HepG2 (cell line): ENCODE data around the gene ACAP2. TPM values are rescaled to one million over a fixed set of nuclear protein-coding genes. Genes with fewer than 3 reads are reported as not detected.
A peak's percentile ranks its signal among the peaks of the same experiment; 100 is the strongest.

Experiments used
- ARID3A ChIP-seq: IDR thresholded peaks from 2 replicates; pipeline ENCODE4 v1.6.1; 2012; ENCODE audit warnings: low read depth, low read length, improper control_type of control experiment
- ASH2L ChIP-seq: fragments of 300-600, 200-600 bp; sonication (generic); IDR thresholded peaks from 2 replicates; pipeline ENCODE4 v1.7.0; 2017; ENCODE audit warnings: low read depth, mild to moderate bottlenecking, moderate library complexity, mixed read lengths, low read length; ENCODE audit not compliant: insufficient read length
- CEBPB ChIP-seq: IDR thresholded peaks from 2 replicates; pipeline ENCODE4 v1.6.1; 2011; ENCODE audit warnings: low read depth, low read length, improper control_type of control experiment, borderline replicate concordance
- EP300 ChIP-seq, 3 experiments: sonication (generic) in 1 of 3; formaldehyde crosslinking in 1 of 3; IDR thresholded peaks; 2 replicates each; pipeline versions ENCODE4 v1.5.1 to v1.6.1; 2011 to 2020; ENCODE audit warnings: low read depth in 2 of 3, low read length in 2 of 3, borderline replicate concordance in 1 of 3, improper control_type of control experiment in 1 of 3, mild to moderate bottlenecking in 1 of 3, missing genetic modification reagents in 1 of 3, moderate library complexity in 1 of 3
- ETV6 ChIP-seq: sonication (generic); formaldehyde crosslinking; conservative IDR thresholded peaks from 2 replicates; pipeline ENCODE4 v1.4.0; 2020; ENCODE audit warnings: missing genetic modification reagents
- HOXD1 ChIP-seq: sonication (generic); formaldehyde crosslinking; IDR thresholded peaks from 2 replicates; pipeline ENCODE4 v1.5.0; 2020; ENCODE audit warnings: missing genetic modification reagents
- POLR2A ChIP-seq, 2 experiments: IDR thresholded peaks; 2 replicates each; pipeline ENCODE4 v1.6.1; 2011; ENCODE audit warnings: low read depth in 2 of 2, low read length in 2 of 2, mild to moderate bottlenecking in 1 of 2, moderate library complexity in 1 of 2; ENCODE audit not compliant: insufficient read depth in 1 of 2
- RARG ChIP-seq: sonication (generic); formaldehyde crosslinking; IDR thresholded peaks from 2 replicates; pipeline ENCODE4 v1.4.0; 2020; ENCODE audit warnings: low read depth, mild to moderate bottlenecking, missing genetic modification reagents
- ZNF10 ChIP-seq: sonication (generic); formaldehyde crosslinking; IDR thresholded peaks from 2 replicates; pipeline ENCODE4 v1.4.0; 2020; ENCODE audit warnings: mild to moderate bottlenecking, low read depth, missing genetic modification reagents, borderline replicate concordance
- ZNF136 ChIP-seq: sonication (generic); formaldehyde crosslinking; IDR thresholded peaks from 2 replicates; pipeline ENCODE4 v1.8.1; 2022; ENCODE audit warnings: low read depth, mild to moderate bottlenecking, moderate library complexity, missing genetic modification reagents
- ZNF180 ChIP-seq: sonication (generic); formaldehyde crosslinking; IDR thresholded peaks from 2 replicates; pipeline ENCODE4 v1.4.0; 2020; ENCODE audit warnings: low read depth, missing genetic modification reagents, borderline replicate concordance
- ZNF232 ChIP-seq: sonication (generic); formaldehyde crosslinking; IDR thresholded peaks from 2 replicates; pipeline ENCODE4 v1.4.0; 2020; ENCODE audit warnings: missing genetic modification reagents, borderline replicate concordance
- ZNF235 ChIP-seq: sonication (generic); formaldehyde crosslinking; IDR thresholded peaks from 2 replicates; pipeline ENCODE4 v1.8.1; 2023; ENCODE audit warnings: mild to moderate bottlenecking, missing genetic modification reagents, borderline replicate concordance
- ZNF446 ChIP-seq: sonication (generic); formaldehyde crosslinking; IDR thresholded peaks from 2 replicates; pipeline ENCODE4 v1.5.0; 2020; ENCODE audit warnings: mild to moderate bottlenecking, missing genetic modification reagents
- ZNF605 ChIP-seq: sonication (generic); formaldehyde crosslinking; IDR thresholded peaks from 2 replicates; pipeline ENCODE4 v1.8.0; 2022; ENCODE audit warnings: mild to moderate bottlenecking, missing genetic modification reagents
- ZXDC ChIP-seq: sonication (generic); formaldehyde crosslinking; IDR thresholded peaks from 2 replicates; pipeline ENCODE4 v1.5.0; 2020; ENCODE audit warnings: mild to moderate bottlenecking, missing genetic modification reagents
- polyA plus RNA-seq, 8 experiments: library from polyadenylated mRNA; depleted of rRNA in 3 of 8; stranded (reverse) in 7 of 8; unstranded in 1 of 8; fragments of >200 nt; fragmentation: Illumina TruSeq in 4 of 8; extraction: Trizol in 4 of 8; gene quantifications; 2 replicates each; pipeline versions ENCODE4 v1.2.1 to v1.2.3, GENCODE V29; 2011 to 2016; ENCODE audit warnings: low read depth in 4 of 8, missing spikeins in 1 of 8, mixed read lengths in 1 of 8; ENCODE audit not compliant: insufficient read depth in 1 of 8
- total RNA-seq, 5 experiments: library from RNA; depleted of rRNA; stranded (reverse); fragments of >200 nt; fragmentation: Illumina TruSeq; extraction: Trizol; gene quantifications; 2 replicates each; pipeline ENCODE4 v1.2.3, GENCODE V29; 2016; ENCODE audit warnings: low read depth in 1 of 5
- TF ChIP-seq, protein P1 (sequence below): sonication (generic); formaldehyde crosslinking; IDR thresholded peaks from 2 replicates; pipeline ENCODE4 v1.4.0; 2020; ENCODE audit warnings: missing genetic modification reagents, borderline replicate concordance
- TF ChIP-seq, protein P2 (sequence below): sonication (generic); formaldehyde crosslinking; IDR thresholded peaks from 2 replicates; pipeline ENCODE4 v1.5.0; 2020; ENCODE audit warnings: missing genetic modification reagents, mild to moderate bottlenecking, borderline replicate concordance
- TF ChIP-seq, protein P3 (sequence below): sonication (generic); formaldehyde crosslinking; IDR thresholded peaks from 2 replicates; pipeline ENCODE4 v1.4.0; 2020; ENCODE audit warnings: mild to moderate bottlenecking, missing genetic modification reagents

ACAP2 gene
- total and polyA plus RNA-seq, 2 of the 13 experiments (the other 11 are each of a cell fraction or from before 2014, with no cell fraction given): 7.3 to 23.9 TPM

DNA sequence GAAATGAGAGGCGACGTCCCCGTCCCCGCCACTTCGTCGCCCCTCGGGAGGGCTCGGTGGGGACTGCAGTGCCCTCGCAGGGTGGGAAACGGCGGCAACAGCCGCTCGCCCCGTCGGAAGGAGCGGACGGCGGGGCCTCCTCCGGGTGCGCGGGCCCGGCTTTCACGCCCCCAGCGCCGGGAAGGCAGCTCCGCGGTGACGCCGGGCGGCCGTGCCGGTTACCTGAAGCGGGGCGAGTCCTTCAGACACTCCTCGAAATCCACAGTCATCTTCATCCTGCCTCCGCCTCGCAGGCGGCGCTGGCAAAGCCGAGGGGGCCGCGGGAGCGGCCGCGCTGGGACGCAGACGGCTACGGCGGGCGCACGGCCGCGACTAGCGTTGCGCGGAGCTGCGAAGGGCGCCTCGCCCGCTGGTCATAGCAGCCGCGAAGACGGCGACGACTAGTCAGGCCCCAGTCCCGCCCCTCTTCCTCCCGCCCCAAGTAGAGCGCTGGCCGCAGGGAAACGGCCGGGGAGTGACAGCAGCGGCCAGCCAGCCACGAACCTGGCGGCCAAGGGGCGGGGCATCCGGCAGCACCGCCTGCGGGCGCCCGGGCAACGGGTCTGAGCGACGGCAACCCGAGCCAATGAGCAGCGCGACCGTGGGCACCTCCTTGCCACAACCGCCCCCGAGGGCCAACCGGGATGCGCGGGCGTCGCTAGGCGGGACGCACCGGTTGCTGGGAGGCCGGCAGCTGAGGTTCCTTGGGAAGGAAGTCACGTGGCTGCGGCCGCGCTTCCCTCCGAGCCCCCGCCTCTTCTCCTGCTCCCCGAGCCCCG lies at the start of gene ACAP2 (continued):
- TF ChIP-seq, protein P1, sequence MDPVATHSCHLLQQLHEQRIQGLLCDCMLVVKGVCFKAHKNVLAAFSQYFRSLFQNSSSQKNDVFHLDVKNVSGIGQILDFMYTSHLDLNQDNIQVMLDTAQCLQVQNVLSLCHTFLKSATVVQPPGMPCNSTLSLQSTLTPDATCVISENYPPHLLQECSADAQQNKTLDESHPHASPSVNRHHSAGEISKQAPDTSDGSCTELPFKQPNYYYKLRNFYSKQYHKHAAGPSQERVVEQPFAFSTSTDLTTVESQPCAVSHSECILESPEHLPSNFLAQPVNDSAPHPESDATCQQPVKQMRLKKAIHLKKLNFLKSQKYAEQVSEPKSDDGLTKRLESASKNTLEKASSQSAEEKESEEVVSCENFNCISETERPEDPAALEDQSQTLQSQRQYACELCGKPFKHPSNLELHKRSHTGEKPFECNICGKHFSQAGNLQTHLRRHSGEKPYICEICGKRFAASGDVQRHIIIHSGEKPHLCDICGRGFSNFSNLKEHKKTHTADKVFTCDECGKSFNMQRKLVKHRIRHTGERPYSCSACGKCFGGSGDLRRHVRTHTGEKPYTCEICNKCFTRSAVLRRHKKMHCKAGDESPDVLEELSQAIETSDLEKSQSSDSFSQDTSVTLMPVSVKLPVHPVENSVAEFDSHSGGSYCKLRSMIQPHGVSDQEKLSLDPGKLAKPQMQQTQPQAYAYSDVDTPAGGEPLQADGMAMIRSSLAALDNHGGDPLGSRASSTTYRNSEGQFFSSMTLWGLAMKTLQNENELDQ (CRISPR knock-in tag): no peak
- TF ChIP-seq ZNF232 (CRISPR knock-in tag): no peak
- TF ChIP-seq EP300 (IDR thresholded peaks at IDR 0.05; ENCODE audit: low read depth in 2 of 2, low read length in 2 of 2): no peak
- TF ChIP-seq EP300 (CRISPR knock-in tag; IDR thresholded peaks at IDR 0.05; ENCODE audit: borderline replicate concordance): no peak
- peak; percentile 84 to 86 for TF ChIP-seq POLR2A (IDR thresholded peaks at IDR 0.05; ENCODE audit: insufficient read depth in 1 of 2, low read depth in 2 of 2, low read length in 2 of 2)
- TF ChIP-seq ZNF446 (CRISPR knock-in tag): peak; percentile 87; the same call in 1 of the 2 replicates
- TF ChIP-seq ASH2L: peak; percentile 28
- TF ChIP-seq ZNF136 (CRISPR knock-in tag): no peak
- TF ChIP-seq, protein P2, sequence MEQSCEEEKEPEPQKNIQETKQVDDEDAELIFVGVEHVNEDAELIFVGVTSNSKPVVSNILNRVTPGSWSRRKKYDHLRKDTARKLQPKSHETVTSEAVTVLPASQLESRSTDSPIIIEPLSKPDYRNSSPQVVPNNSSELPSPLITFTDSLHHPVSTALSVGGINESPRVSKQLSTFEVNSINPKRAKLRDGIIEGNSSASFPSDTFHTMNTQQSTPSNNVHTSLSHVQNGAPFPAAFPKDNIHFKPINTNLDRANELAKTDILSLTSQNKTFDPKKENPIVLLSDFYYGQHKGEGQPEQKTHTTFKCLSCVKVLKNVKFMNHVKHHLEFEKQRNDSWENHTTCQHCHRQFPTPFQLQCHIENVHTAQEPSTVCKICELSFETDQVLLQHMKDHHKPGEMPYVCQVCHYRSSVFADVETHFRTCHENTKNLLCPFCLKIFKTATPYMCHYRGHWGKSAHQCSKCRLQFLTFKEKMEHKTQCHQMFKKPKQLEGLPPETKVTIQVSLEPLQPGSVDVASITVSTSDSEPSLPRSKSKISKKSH: no peak
- TF ChIP-seq RARG (CRISPR knock-in tag): no peak
- no peak for TF ChIP-seq ZXDC (CRISPR knock-in tag)
- no peak for TF ChIP-seq ZNF605
- TF ChIP-seq HOXD1 (CRISPR knock-in tag): no peak
- TF ChIP-seq ETV6 (CRISPR knock-in tag): no peak
- TF ChIP-seq, protein P3, sequence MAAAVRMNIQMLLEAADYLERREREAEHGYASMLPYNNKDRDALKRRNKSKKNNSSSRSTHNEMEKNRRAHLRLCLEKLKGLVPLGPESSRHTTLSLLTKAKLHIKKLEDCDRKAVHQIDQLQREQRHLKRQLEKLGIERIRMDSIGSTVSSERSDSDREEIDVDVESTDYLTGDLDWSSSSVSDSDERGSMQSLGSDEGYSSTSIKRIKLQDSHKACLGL (CRISPR knock-in tag): no peak; the same call in 1 of the 2 replicates
- no peak for TF ChIP-seq ZNF180 (CRISPR knock-in tag)
- TF ChIP-seq CEBPB: no peak
- no peak for TF ChIP-seq ZNF10 (CRISPR knock-in tag)
- TF ChIP-seq ZNF235 (CRISPR knock-in tag): peak; percentile 57; the same call in 1 of the 2 replicates
- TF ChIP-seq ARID3A: no peak
